HCT116 (cell line): ENCODE results near the gene SPESP1. TPM values are rescaled to one million over a fixed set of nuclear protein-coding genes. Genes with fewer than 3 reads are reported as not detected.
"Not testable (repeated sequence)": the region's sequence is repeated elsewhere in the genome, so short reads cannot be mapped to it uniquely, and the experiment has no call there.

Source experiments
- ATAC-seq: fragments of 200-7000 bp; cut with Tn5 transposase; 2 replicates; pipeline ENCODE4 v1.9.1; 2020; ENCODE audit warnings: mild to moderate bottlenecking, moderate library complexity
- BruUV-seq: library from RNA; stranded (reverse); fragments of 400-500 nt; replicated peaks from 2 replicates; lab custom pipeline; 2021; lab: Mats Ljungman, UMichigan
- CTCF ChIA-PET: fragments of 300-600 bp; sonication (Branson Sonifier 250); formaldehyde crosslinking; loops from one replicate; lab custom pipeline; 2021; ENCODE audit warnings: antibody characterized with exemption; lab: Charles Lee
- POLR2A ChIA-PET: fragments of 300-600, 350-600 bp; sonication (Branson Sonifier 250); formaldehyde crosslinking; loops from one replicate; lab custom pipeline; 2021; ENCODE audit warnings: antibody characterized with exemption; lab: Charles Lee
- RAD21 ChIA-PET, 2 experiments: fragments of 300-600 bp; sonication (Branson Sonifier 250); formaldehyde crosslinking; loops; one replicate each; lab custom pipeline; 2023; ENCODE audit warnings: low total read pairs in 2 of 2; ENCODE audit not compliant: uncharacterized antibody in 2 of 2, unreplicated experiment in 2 of 2, low non-redundant PET in 1 of 2; lab: Charles Lee
- DNase-seq: peaks from one replicate; pipeline ENCODE4 v3.0.0-alpha.2; 2010; ENCODE audit warnings: low read depth, low spot score
- H2AFZ ChIP-seq: fragments of 200-600 bp; shearing (Covaris generic), sonication (generic); 2 replicates; pipeline ENCODE4 v1.6.1; 2017; ENCODE audit warnings: low read depth, mixed run types, mixed read lengths, antibody characterized with exemption, low read length; ENCODE audit not compliant: poor library complexity, severe bottlenecking
- H3K27ac ChIP-seq: 2 replicates; pipeline ENCODE4 v1.5.1; 2012; ENCODE audit warnings: low read depth, low read length
- H3K27me3 ChIP-seq: fragments of 200-600 bp; sonication (generic); 2 replicates; pipeline ENCODE4 v1.6.1; 2016; ENCODE audit warnings: mixed run types, low read length, mixed read lengths; ENCODE audit not compliant: insufficient read depth
- H3K36me3 ChIP-seq, 2 experiments: fragments of 200-500 bp in 1 of 2; fragments of 200-600 bp in 1 of 2; sonication (Bioruptor generic) in 1 of 2; sonication (generic) in 1 of 2; 2 replicates each; pipeline versions ENCODE4 v1.5.1 to v1.6.1; 2014 to 2016; ENCODE audit warnings: low read length in 2 of 2, inconsistent platforms in 1 of 2, mixed read lengths in 1 of 2, mixed run types in 1 of 2; ENCODE audit not compliant: insufficient read depth in 2 of 2, control insufficient read depth in 1 of 2
- H3K4me1 ChIP-seq, 2 experiments: fragments of 200-600 bp in 1 of 2; sonication (generic) in 1 of 2; 2 replicates each; pipeline versions ENCODE4 v1.5.1 to v1.6.1; 2012 to 2017; ENCODE audit warnings: low read length in 2 of 2, inconsistent platforms in 1 of 2, mild to moderate bottlenecking in 1 of 2, mixed read lengths in 1 of 2, mixed run types in 1 of 2, moderate library complexity in 1 of 2; ENCODE audit not compliant: insufficient read depth in 2 of 2, control insufficient read depth in 1 of 2
- H3K4me2 ChIP-seq: fragments of 200-600 bp; sonication (generic); 2 replicates; pipeline ENCODE4 v1.6.1; 2017; ENCODE audit warnings: mixed run types, low read length, mixed read lengths
- H3K4me3 ChIP-seq, 2 experiments: fragments of 200-600 bp in 1 of 2; sonication (generic) in 1 of 2; replicated peaks in 1 of 2; 2 replicates each; pipeline ENCODE4 v1.5.1; 2011 to 2016; ENCODE audit warnings: low read length in 2 of 2, control low read depth in 1 of 2, low read depth in 1 of 2, mild to moderate bottlenecking in 1 of 2, mixed read lengths in 1 of 2, mixed run types in 1 of 2
- H3K79me2 ChIP-seq: fragments of 200-600 bp; sonication (generic); 2 replicates; pipeline ENCODE4 v1.6.1; 2017; ENCODE audit warnings: mild to moderate bottlenecking, mixed run types, low read length, moderate library complexity, mixed read lengths; ENCODE audit not compliant: insufficient read depth
- H3K9ac ChIP-seq: fragments of 200-600 bp; sonication (generic); 2 replicates; pipeline ENCODE4 v1.6.1; 2016; ENCODE audit warnings: low read length, mixed read lengths
- H3K9me2 ChIP-seq: fragments of 200-600 bp; sonication (generic), shearing (Covaris generic); 2 replicates; pipeline ENCODE4 v1.6.1; 2017; ENCODE audit warnings: mixed run types, mild to moderate bottlenecking, moderate library complexity; ENCODE audit not compliant: insufficient read depth
- H3K9me3 ChIP-seq, 2 experiments: fragments of 200-500 bp in 1 of 2; fragments of 200-600 bp in 1 of 2; sonication (Bioruptor generic) in 1 of 2; sonication (generic) in 1 of 2; 2 replicates each; pipeline ENCODE4 v1.6.1; 2014 to 2017; ENCODE audit warnings: low read length in 2 of 2, mixed read lengths in 2 of 2, inconsistent platforms in 1 of 2, low read depth in 1 of 2, mild to moderate bottlenecking in 1 of 2, mixed run types in 1 of 2, moderate library complexity in 1 of 2; ENCODE audit not compliant: control insufficient read depth in 1 of 2, insufficient read depth in 1 of 2
- H4K20me1 ChIP-seq: fragments of 200-600 bp; sonication (generic), shearing (Covaris generic); 2 replicates; pipeline ENCODE4 v1.6.1; 2017; ENCODE audit warnings: mixed run types, mild to moderate bottlenecking, moderate library complexity; ENCODE audit not compliant: insufficient read depth
- CBX3 ChIP-seq: IDR thresholded peaks from 2 replicates; pipeline ENCODE4 v1.6.1; 2012; ENCODE audit warnings: low read depth
- CEBPB ChIP-seq: IDR thresholded peaks from 2 replicates; pipeline ENCODE4 v1.6.1; 2012; ENCODE audit warnings: low read depth
- EGR1 ChIP-seq: IDR thresholded peaks from 2 replicates; pipeline ENCODE4 v1.6.1; 2012; ENCODE audit warnings: low read depth
- EZH2 ChIP-seq: fragments of 200-600 bp; sonication (generic); IDR thresholded peaks from 2 replicates; pipeline ENCODE4 v1.6.1; 2017; ENCODE audit warnings: antibody characterized with exemption, mixed run types
- EZH2phosphoT487 ChIP-seq: fragments of 200-600 bp; IDR thresholded peaks from 2 replicates; pipeline ENCODE4 v1.6.1; 2018; ENCODE audit warnings: antibody characterized with exemption, borderline replicate concordance
- JUND ChIP-seq: IDR thresholded peaks from 2 replicates; pipeline ENCODE4 v1.6.1; 2012
- RAD21 ChIP-seq: IDR thresholded peaks from 2 replicates; pipeline ENCODE4 v1.6.1; 2012; ENCODE audit warnings: low read depth, mild to moderate bottlenecking
- SRF ChIP-seq: IDR thresholded peaks from 2 replicates; pipeline ENCODE4 v1.6.1; 2012; ENCODE audit warnings: low read depth
- ZFX ChIP-seq: fragments of 450-650 bp; IDR thresholded peaks from 2 replicates; pipeline ENCODE4 v1.6.1; 2017
- ZNF274 ChIP-seq: fragments of 200-500 bp; sonication (Bioruptor generic); IDR thresholded peaks from 2 replicates; pipeline ENCODE4 v1.6.1; 2014; ENCODE audit warnings: mild to moderate bottlenecking, low read depth, low read length, inconsistent platforms
- intact Hi-C: fragments of 100-400 bp; cut with micrococcal nuclease; formaldehyde crosslinking; loops from 2 replicates; pipeline ENCODE4 v1.10.0; 2022
- total RNA-seq: library from RNA; stranded (reverse); gene quantifications from one replicate; pipeline ENCODE4 v1.2.1, GENCODE V29; 2021; ENCODE audit not compliant: unreplicated experiment

Gene SPESP1
- total RNA-seq, 1 experiment from 2014 or later: not detected

- no peak for ATAC-seq
- no peaks in the 10 kb centered on the region for H3K27me3 ChIP-seq
- no peak overlapping the region for H3K4me2 ChIP-seq
- H3K9me3 ChIP-seq: peaks cover 8 to 11% of the 10 kb centered on the region in 2 experiments; a peak in 2 of 4 replicates
- ChIA-PET POLR2A (no interaction called here), RAD21 (no interaction called here), CTCF (no interaction called here)
- no peaks in the 10 kb centered on the region for H4K20me1 ChIP-seq
- no peak overlapping the region for H2AFZ ChIP-seq
- BruUV-seq: no TSS peak
- no peak for DNase-seq
- no peaks in the 10 kb centered on the region for H3K4me1 ChIP-seq
- H3K4me3 ChIP-seq: no peak overlapping the region
- no peaks in the 10 kb centered on the region for H3K9me2 ChIP-seq
- no peak overlapping the region for H3K9ac ChIP-seq
- no peak for TF ChIP-seq SRF
- no peak for TF ChIP-seq ZNF274
- no peak for TF ChIP-seq CBX3
- no peak for TF ChIP-seq CEBPB
- TF ChIP-seq JUND: no peak
- no peak for TF ChIP-seq EZH2phosphoT487
- no peak for TF ChIP-seq RAD21
- no peak for TF ChIP-seq EGR1
- TF ChIP-seq ZFX: no peak
- no peak for TF ChIP-seq EZH2
- TF ChIP-seq, all 23 proteins: peak for 0
- no peaks in the 10 kb centered on the region for H3K36me3 ChIP-seq
- H3K79me2 ChIP-seq: no peaks in the 10 kb centered on the region
- intact Hi-C loops: no loop called here
- no peak overlapping the region for H3K27ac ChIP-seq
These were observed 42.1 kb downstream of the SPESP1 start for GRCh38 chr15:68972201-68973065.

- H4K20me1 ChIP-seq, DNase-seq, H2AFZ ChIP-seq, H3K4me2 ChIP-seq, RAD21 ChIA-PET, H3K9me2 ChIP-seq, POLR2A ChIA-PET, H3K9me3 ChIP-seq, H3K4me1 ChIP-seq, H3K4me3 ChIP-seq, H3K36me3 ChIP-seq, BruUV-seq, H3K9ac ChIP-seq, ATAC-seq, H3K27me3 ChIP-seq, H3K79me2 ChIP-seq, H3K27ac ChIP-seq, intact Hi-C loops, CTCF ChIA-PET: not testable (repeated sequence)
These were observed 45.4 kb downstream of the SPESP1 start for GRCh38 chr15:68975651-68976160.

- BruUV-seq, POLR2A ChIA-PET, DNase-seq, H3K4me3 ChIP-seq, H3K4me2 ChIP-seq, H3K79me2 ChIP-seq, H3K9ac ChIP-seq, ATAC-seq, H3K27me3 ChIP-seq, H3K4me1 ChIP-seq, RAD21 ChIA-PET, CTCF ChIA-PET, H3K36me3 ChIP-seq, H3K9me3 ChIP-seq, H4K20me1 ChIP-seq, H3K9me2 ChIP-seq, intact Hi-C loops, H2AFZ ChIP-seq, H3K27ac ChIP-seq: not testable (repeated sequence)
These were observed 47.1 kb downstream of the SPESP1 start for GRCh38 chr15:68977426-68977825.
